Measurements from ENCODE around the gene ARHGAP28. TPM values are rescaled to one million over a fixed set of nuclear protein-coding genes. Genes with fewer than 3 reads are reported as not detected.

The ARHGAP28 gene
- polyA plus RNA-seq, 1 of the 3 experiments (the other 2 are of a cell fraction), result 0.99 TPM

- no peak overlapping the region for H3K4me2 ChIP-seq
- H3K27ac ChIP-seq (ENCODE audit: low read depth in 2 of 2, low read length in 1 of 2), result no peak overlapping the region
- TF ChIP-seq MXI1 (IDR thresholded peaks at IDR 0.05; ENCODE audit: low read depth, low read length) (no peak), RCOR1 (IDR thresholded peaks at IDR 0.05; ENCODE audit: low read length) (no peak), RXRA (IDR thresholded peaks at IDR 0.05; ENCODE audit: borderline replicate concordance, low read depth) (no peak), TCF12 (IDR thresholded peaks at IDR 0.05) (no peak), USF1 (IDR thresholded peaks at IDR 0.05; ENCODE audit: borderline replicate concordance, low read depth) (no peak), SIN3A (IDR thresholded peaks at IDR 0.05; ENCODE audit: borderline replicate concordance, low read depth, low read length) (no peak), FOXM1 (IDR thresholded peaks at IDR 0.05; ENCODE audit: low read depth) (no peak), EP300 (IDR thresholded peaks at IDR 0.05; ENCODE audit: borderline replicate concordance in 1 of 2, low read depth in 1 of 2, low read length in 1 of 2) (no peak), GATA2 (CRISPR knock-in tag; IDR thresholded peaks at IDR 0.05) (no peak), FOXJ3 (CRISPR knock-in tag; IDR thresholded peaks at IDR 0.05) (no peak), USF2 (IDR thresholded peaks at IDR 0.05; ENCODE audit: borderline replicate concordance, low read depth, low read length) (no peak)
- no peaks in the 10 kb centered on the region for H3K79me2 ChIP-seq (ENCODE audit: insufficient read depth)
- POLR2A ChIA-PET, result no interaction called here
- CTCF ChIA-PET, result no interaction called here
- H3K36me3 ChIP-seq (replicated peaks in 1 of 2; ENCODE audit: control insufficient read depth in 1 of 2, insufficient read depth in 2 of 2, low read length in 1 of 2), result no peaks in the 10 kb centered on the region
- H2AFZ ChIP-seq (ENCODE audit: low read depth), result no peak overlapping the region
- no peaks in the 10 kb centered on the region for H4K20me1 ChIP-seq (ENCODE audit: insufficient read depth)
- H3K9ac ChIP-seq, result no peak overlapping the region
- no peaks in the 10 kb centered on the region for H3K9me2 ChIP-seq
- 100% methylated on average over 2 of the region's 2 CpGs for WGBS (ENCODE audit: low lambda C conversion rate)
- H3K4me1 ChIP-seq (ENCODE audit: control insufficient read depth in 1 of 2, insufficient read depth in 2 of 2, low read depth in 1 of 2, low read length in 1 of 2), result peaks cover 0 to 6% of the 10 kb centered on the region in 2 experiments; a peak in 1 of 4 replicates
- no peaks in the 10 kb centered on the region for H3K27me3 ChIP-seq (ENCODE audit: insufficient read depth)
- no peak overlapping the region for H3K4me3 ChIP-seq (ENCODE audit: low read depth in 2 of 2, low read length in 1 of 2)
- H3K9me3 ChIP-seq, result no peaks in the 10 kb centered on the region
- no peaks in the 10 kb centered on the region for H3F3A ChIP-seq (replicated peaks; ENCODE audit: insufficient read depth)
- no peak for DNase-seq
These were observed 44.3 kb downstream of the ARHGAP28 start for GRCh38 chr18:6773777-6774176.

- ChIA-PET CTCF (interaction anchor here (1.1 to 1.7 kb wide), 2 partner anchors 11 to 97 kb away, joined by 4 to 5 read pairs; no protein-coding TSS in a partner anchor), POLR2A (no interaction called here)
- Histone ChIP-seq H3K27ac (ENCODE audit: low read depth in 2 of 2, low read length in 1 of 2) (no peak overlapping the region), H3K36me3 (replicated peaks in 1 of 2; ENCODE audit: control insufficient read depth in 1 of 2, insufficient read depth in 2 of 2, low read length in 1 of 2) (no peaks in the 10 kb centered on the region), H3F3A (replicated peaks; ENCODE audit: insufficient read depth) (no peaks in the 10 kb centered on the region), H3K4me3 (ENCODE audit: low read depth in 2 of 2, low read length in 1 of 2) (no peak overlapping the region), H3K79me2 (ENCODE audit: insufficient read depth) (no peaks in the 10 kb centered on the region), H4K20me1 (ENCODE audit: insufficient read depth) (no peaks in the 10 kb centered on the region), H3K27me3 (ENCODE audit: insufficient read depth) (no peaks in the 10 kb centered on the region), H3K9me3 (no peaks in the 10 kb centered on the region), H3K9me2 (no peaks in the 10 kb centered on the region), H3K9ac (no peak overlapping the region), H3K4me1 (ENCODE audit: control insufficient read depth in 1 of 2, insufficient read depth in 2 of 2, low read depth in 1 of 2, low read length in 1 of 2) (peaks cover 0 to 8% of the 10 kb centered on the region in 2 experiments; a peak in 1 of 4 replicates), H2AFZ (ENCODE audit: low read depth) (no peak overlapping the region), H3K4me2 (no peak overlapping the region)
- TF ChIP-seq ZBTB33 (IDR thresholded peaks at IDR 0.05; ENCODE audit: borderline replicate concordance, low read depth) (no peak), RCOR1 (IDR thresholded peaks at IDR 0.05; ENCODE audit: low read length) (no peak), SMC3 (IDR thresholded peaks at IDR 0.05; ENCODE audit: low read depth, low read length) (no peak), GATA2 (CRISPR knock-in tag; IDR thresholded peaks at IDR 0.05) (no peak), MAX (IDR thresholded peaks at IDR 0.05; ENCODE audit: low read depth) (no peak), FOSL2 (IDR thresholded peaks at IDR 0.05; ENCODE audit: borderline replicate concordance, low read depth) (no peak), MXI1 (IDR thresholded peaks at IDR 0.05; ENCODE audit: low read depth, low read length) (no peak), RFX5 (IDR thresholded peaks at IDR 0.05; ENCODE audit: low read length) (no peak), NRF1 (IDR thresholded peaks at IDR 0.05; ENCODE audit: low read depth, low read length) (no peak)
- no peak for DNase-seq
- WGBS (ENCODE audit: low lambda C conversion rate), result 79% methylated on average over 7 of the region's 7 CpGs
These were observed 45.7 kb downstream of the ARHGAP28 start for GRCh38 chr18:6775237-6775636.
